Myocyte (in vitro differentiated cells): Measurements from ENCODE around the gene MYZAP. TPM values are rescaled to one million over a fixed set of nuclear protein-coding genes. Genes with fewer than 3 reads are reported as not detected.

ENCODE experiments used
- DNase-seq: peaks from one replicate; pipeline ENCODE4 v3.0.0-alpha.2; 2012; ENCODE audit warnings: low read depth
- total RNA-seq: library from RNA; depleted of rRNA; stranded (reverse); fragments of >200 nt; gene quantifications from 2 replicates; pipeline ENCODE4 v1.2.3, GENCODE V29; 2014

Gene MYZAP
- total RNA-seq, 1 donor from 2014 or later, result 1.5 TPM

DNA sequence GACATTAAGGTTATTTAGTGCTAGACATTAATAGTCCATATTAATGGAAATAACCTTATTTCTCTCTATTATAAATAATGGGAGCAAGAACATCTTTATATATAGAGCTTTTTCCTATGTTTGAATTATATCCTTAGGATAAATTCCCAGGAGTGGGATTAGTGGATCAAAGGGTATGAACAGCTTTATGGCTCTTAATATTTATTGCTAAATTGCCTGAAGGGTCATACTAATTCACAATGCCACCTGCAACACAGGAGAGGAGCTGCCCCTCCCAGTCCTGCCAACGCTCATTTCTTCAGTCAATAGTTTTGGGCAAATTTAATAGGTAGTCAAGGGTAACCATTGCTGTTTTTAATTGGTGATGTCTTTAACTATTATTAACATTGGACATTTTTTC, 65.9 kb downstream of the MYZAP start:
- no peak for DNase-seq

GRCh38 chr15:57662091-57662744, 70.5 kb downstream of the MYZAP start:
- DNase-seq, result no peak

DNA sequence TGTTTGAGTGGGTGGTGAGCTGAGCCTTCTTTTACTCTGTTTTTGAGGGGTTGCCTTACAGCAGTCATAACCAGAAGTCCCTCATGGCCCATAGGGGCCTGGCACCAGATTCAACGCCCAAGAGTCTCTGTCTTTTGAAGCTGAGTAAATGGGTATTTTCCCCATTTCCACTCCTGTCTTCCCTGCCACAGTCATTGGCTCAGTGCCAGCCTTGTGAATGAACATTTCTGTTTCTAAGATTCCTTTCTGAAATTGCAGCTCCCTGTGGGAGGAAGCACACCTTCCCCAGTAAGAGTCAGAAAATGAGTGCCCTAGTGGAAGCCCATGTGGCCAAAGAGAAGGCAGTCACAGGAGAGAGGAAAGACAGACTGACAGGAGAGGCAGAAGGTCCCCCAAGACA, 71.1 kb downstream of the MYZAP start:
- no peak for DNase-seq

GRCh38 chr15:57663262-57663661, 71.6 kb downstream of the MYZAP start:
- no peak for DNase-seq

- DNase-seq, result no peak
Measured at GRCh38 chr15:57665194-57665593, 73.5 kb downstream of the MYZAP start.

GRCh38 chr15:57665939-57666338, 74.2 kb downstream of the MYZAP start:
- no peak for DNase-seq

GRCh38 chr15:57667171-57667849, 75.6 kb downstream of the MYZAP start:
- peak; percentile 74 for DNase-seq

DNA sequence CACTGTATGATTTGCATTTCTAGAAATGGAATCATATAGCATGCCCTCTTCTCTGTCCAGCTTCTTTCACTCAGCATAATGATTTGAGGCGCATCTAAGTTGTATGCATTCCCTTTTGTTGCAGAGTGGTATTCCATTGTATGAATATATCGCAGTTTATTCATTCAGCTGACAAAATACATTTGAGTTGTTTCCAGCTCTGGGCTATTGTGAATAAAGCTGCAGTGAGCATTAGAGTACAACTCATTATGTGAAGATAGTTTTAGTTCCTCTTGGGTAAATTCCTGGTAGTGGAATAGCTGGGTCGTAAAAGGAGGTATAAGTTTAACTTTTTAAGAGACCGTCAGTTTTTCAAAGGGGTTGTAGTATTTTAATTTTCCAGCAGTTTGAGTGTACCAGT, 76.3 kb downstream of the MYZAP start:
- no peak for DNase-seq

DNA sequence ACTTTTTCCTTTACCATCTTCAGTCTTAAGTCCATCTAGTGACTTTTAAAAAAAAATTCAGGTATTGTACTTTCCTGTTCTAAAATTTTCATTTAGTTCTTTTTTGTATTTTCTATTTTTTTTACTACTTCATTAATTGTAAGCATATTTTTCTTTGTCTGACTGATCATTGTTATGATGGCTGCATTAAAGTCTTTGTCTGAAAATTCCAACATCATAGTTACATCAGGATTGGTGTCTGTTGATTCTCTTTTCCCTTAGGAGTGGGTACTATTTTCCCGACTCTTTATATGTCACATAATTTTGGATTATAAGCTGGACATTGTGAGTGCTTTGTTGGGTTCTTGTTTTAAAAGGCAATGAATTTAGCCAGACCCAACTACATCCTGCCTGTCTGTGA, 79.9 kb downstream of the MYZAP start:
- DNase-seq, result no peak

- DNase-seq, result no peak
Measured at GRCh38 chr15:57675481-57676181, 83.9 kb downstream of the MYZAP start.

GRCh38 chr15:57676585-57676984, 84.9 kb downstream of the MYZAP start:
- no peak for DNase-seq

GRCh38 chr15:57677204-57677603, 85.5 kb downstream of the MYZAP start:
- no peak for DNase-seq

GRCh38 chr15:57680021-57680420, 88.3 kb downstream of the MYZAP start:
- DNase-seq, result peak; percentile 86

GRCh38 chr15:57681011-57681410, 89.3 kb downstream of the MYZAP start:
- no peak for DNase-seq

- DNase-seq, result no peak
Measured at GRCh38 chr15:57683481-57683880, 91.8 kb downstream of the MYZAP start.

DNA sequence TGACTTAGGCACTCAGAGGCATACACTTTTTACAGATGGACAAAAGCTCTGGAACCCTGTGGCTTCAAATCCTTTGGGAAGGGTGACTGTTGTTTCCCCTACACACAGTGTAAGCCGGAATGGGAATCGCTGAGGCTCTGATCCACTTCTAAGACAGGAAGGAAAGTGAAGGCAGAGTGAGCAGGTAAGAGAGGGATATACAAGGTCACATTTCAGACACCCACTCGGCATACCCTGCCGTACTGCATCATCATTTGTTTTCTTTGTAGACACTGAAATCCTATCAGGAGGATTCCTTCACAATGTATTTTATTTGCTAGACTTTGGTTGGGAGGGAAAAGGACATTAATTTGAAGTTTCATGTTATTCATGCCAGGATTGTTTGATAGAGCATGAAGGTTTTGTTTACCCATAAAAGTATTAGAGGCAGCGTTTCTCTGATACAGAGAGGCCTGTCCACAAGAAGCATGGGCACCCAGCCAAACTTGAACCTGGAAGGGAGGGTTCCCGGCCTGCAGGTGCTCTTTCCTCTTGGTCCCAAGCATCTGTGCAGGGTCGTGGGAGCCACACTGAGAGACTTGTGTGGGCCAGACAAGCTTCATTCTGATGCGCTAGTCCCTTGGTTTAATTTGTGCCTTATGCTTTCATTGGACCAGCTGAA, 92.9 kb downstream of the MYZAP start:
- no peak for DNase-seq

DNA sequence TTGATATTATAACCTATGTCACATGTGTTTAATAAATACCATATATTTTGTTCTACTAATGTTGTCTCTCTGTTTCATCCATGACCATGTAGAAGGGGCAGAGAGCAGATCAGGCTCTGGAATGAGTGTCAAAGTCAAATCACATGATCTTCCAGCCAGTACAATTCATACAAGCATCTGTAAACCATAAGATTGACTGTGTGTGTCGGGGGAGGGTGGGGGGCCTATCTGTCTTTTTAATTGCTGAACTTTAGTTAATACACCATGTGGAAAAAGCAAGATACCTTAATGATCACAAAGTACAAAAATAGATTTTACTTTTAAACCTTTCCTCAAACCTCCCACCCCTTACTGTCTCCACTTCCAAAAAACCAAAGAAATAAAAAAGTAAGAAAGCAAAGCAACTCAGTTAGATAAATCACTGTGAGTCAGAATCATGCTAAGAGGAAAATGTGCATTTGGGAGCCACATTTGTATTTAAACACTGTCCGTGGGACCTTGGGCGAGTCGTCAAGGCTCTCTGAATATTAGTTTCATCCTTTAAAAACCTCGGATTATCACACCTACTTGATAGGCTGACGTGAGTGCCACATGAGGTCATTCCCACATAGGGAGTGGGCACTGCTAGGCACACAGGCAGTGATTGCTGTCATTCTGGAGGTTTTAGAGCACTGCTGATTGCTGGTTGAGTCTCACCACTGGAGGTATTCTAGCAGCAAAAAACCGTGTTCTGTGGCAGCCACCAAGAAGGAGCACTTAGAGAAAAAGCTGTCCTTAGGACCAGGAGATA, 93.8 kb downstream of the MYZAP start:
- DNase-seq, result no peak

GRCh38 chr15:57686657-57687056, 95.0 kb downstream of the MYZAP start:
- no peak for DNase-seq

GRCh38 chr15:57690341-57690966, 98.8 kb downstream of the MYZAP start:
- no peak for DNase-seq

- no peak for DNase-seq
Measured at GRCh38 chr15:57691082-57691481, 99.4 kb downstream of the MYZAP start.

- DNase-seq, result no peak
Measured at GRCh38 chr15:57692709-57693108, 101.0 kb downstream of the MYZAP start.
